ENCODE results near the gene CPXM2. TPM values are rescaled to one million over a fixed set of nuclear protein-coding genes. Genes with fewer than 3 reads are reported as not detected.

The CPXM2 gene
- polyA plus RNA-seq, 1 of the 3 experiments (the other 2 are of a cell fraction): not detected

- H4K20me1 ChIP-seq (ENCODE audit: insufficient read depth): no peaks in the 10 kb centered on the region
- no peak overlapping the region for H3K9ac ChIP-seq
- H3K4me2 ChIP-seq: no peak overlapping the region
- ChIA-PET CTCF (interaction anchor here (0.5 to 1.0 kb wide), 6 partner anchors 9 to 314 kb away, joined by 3 read pairs; no protein-coding TSS in a partner anchor), POLR2A (interaction anchor here (0.7 kb wide), 1 partner anchor 29 kb away, joined by 3 read pairs; no protein-coding TSS in a partner anchor)
- H3K4me1 ChIP-seq (ENCODE audit: control insufficient read depth in 1 of 2, insufficient read depth in 2 of 2, low read depth in 1 of 2, low read length in 1 of 2): peaks cover 0 to 4% of the 10 kb centered on the region in 2 experiments; a peak in 2 of 4 replicates
- H3K79me2 ChIP-seq (ENCODE audit: insufficient read depth): no peaks in the 10 kb centered on the region
- DNase-seq: peak; percentile 65
- H3K9me2 ChIP-seq: no peaks in the 10 kb centered on the region
- no peaks in the 10 kb centered on the region for H3F3A ChIP-seq (replicated peaks; ENCODE audit: insufficient read depth)
- H2AFZ ChIP-seq (ENCODE audit: low read depth): no peak overlapping the region
- 13% methylated on average over 4 of the region's 4 CpGs for WGBS (ENCODE audit: low lambda C conversion rate)
- H3K27me3 ChIP-seq (ENCODE audit: insufficient read depth): no peaks in the 10 kb centered on the region
- TF ChIP-seq EP300 (IDR thresholded peaks at IDR 0.05; ENCODE audit: borderline replicate concordance in 1 of 2, low read depth in 1 of 2, low read length in 1 of 2) (peak in 1 of 2 experiments; percentile 42; a peak in 1 of 4 replicates), RAD21 (IDR thresholded peaks at IDR 0.05; ENCODE audit: low read length) (no peak), MAX (IDR thresholded peaks at IDR 0.05; ENCODE audit: low read depth) (no peak), CHD2 (IDR thresholded peaks at IDR 0.05; ENCODE audit: low read length, partially characterized antibody) (peak; percentile 33), RCOR1 (IDR thresholded peaks at IDR 0.05; ENCODE audit: low read length) (peak; percentile 21; the same call in 1 of the 2 replicates), GATA2 (CRISPR knock-in tag; IDR thresholded peaks at IDR 0.05) (peak; percentile 63; the same call in 1 of the 2 replicates)
- H3K27ac ChIP-seq (ENCODE audit: low read depth in 2 of 2, low read length in 1 of 2): peak overlapping the region in 1 of 2 experiments; percentile 22; a peak in 1 of 4 replicates
- H3K36me3 ChIP-seq (replicated peaks in 1 of 2; ENCODE audit: control insufficient read depth in 1 of 2, insufficient read depth in 2 of 2, low read length in 1 of 2): no peaks in the 10 kb centered on the region
- H3K4me3 ChIP-seq (ENCODE audit: low read depth in 2 of 2, low read length in 1 of 2): no peak overlapping the region
- H3K9me3 ChIP-seq: no peaks in the 10 kb centered on the region
These were observed 4.8 kb upstream of the CPXM2 start for GRCh38 chr10:123896246-123896927.

GRCh38 chr10:123893651-123894050 lies 2.0 kb upstream of the CPXM2 start:
- H3K9me3 ChIP-seq: no peaks in the 10 kb centered on the region
- TF ChIP-seq IRF3 (IDR thresholded peaks at IDR 0.05; ENCODE audit: low read depth, low read length) (no peak), MEF2A (IDR thresholded peaks at IDR 0.05; ENCODE audit: borderline replicate concordance, low read depth) (no peak), RFX5 (IDR thresholded peaks at IDR 0.05; ENCODE audit: low read length) (no peak), TEAD4 (IDR thresholded peaks at IDR 0.05; ENCODE audit: borderline replicate concordance, insufficient read depth) (no peak), JUND (IDR thresholded peaks at IDR 0.05) (no peak), YY1 (IDR thresholded peaks at IDR 0.05; ENCODE audit: low read depth) (no peak), NRF1 (IDR thresholded peaks at IDR 0.05; ENCODE audit: low read depth, low read length) (no peak), MAX (IDR thresholded peaks at IDR 0.05; ENCODE audit: low read depth) (no peak), FOSL2 (IDR thresholded peaks at IDR 0.05; ENCODE audit: borderline replicate concordance, low read depth) (no peak), REST (IDR thresholded peaks at IDR 0.05; ENCODE audit: low read depth, low read length) (no peak)
- H3K4me1 ChIP-seq (ENCODE audit: control insufficient read depth in 1 of 2, insufficient read depth in 2 of 2, low read depth in 1 of 2, low read length in 1 of 2): peaks cover 0 to 4% of the 10 kb centered on the region in 2 experiments; a peak in 2 of 4 replicates
- H3F3A ChIP-seq (replicated peaks; ENCODE audit: insufficient read depth): no peaks in the 10 kb centered on the region
- POLR2A ChIA-PET: no interaction called here
- no peak for DNase-seq
- no peak overlapping the region for H3K4me2 ChIP-seq
- H3K9me2 ChIP-seq: no peaks in the 10 kb centered on the region
- H4K20me1 ChIP-seq (ENCODE audit: insufficient read depth): no peaks in the 10 kb centered on the region
- H3K4me3 ChIP-seq (ENCODE audit: low read depth in 2 of 2, low read length in 1 of 2): no peak overlapping the region
- no peaks in the 10 kb centered on the region for H3K79me2 ChIP-seq (ENCODE audit: insufficient read depth)
- H3K27ac ChIP-seq (ENCODE audit: low read depth in 2 of 2, low read length in 1 of 2): no peak overlapping the region
- no peaks in the 10 kb centered on the region for H3K36me3 ChIP-seq (replicated peaks in 1 of 2; ENCODE audit: control insufficient read depth in 1 of 2, insufficient read depth in 2 of 2, low read length in 1 of 2)
- H2AFZ ChIP-seq (ENCODE audit: low read depth): no peak overlapping the region
- H3K9ac ChIP-seq: no peak overlapping the region
- CTCF ChIA-PET: no interaction called here
- WGBS (ENCODE audit: low lambda C conversion rate): 45% methylated on average over 7 of the region's 8 CpGs
- no peaks in the 10 kb centered on the region for H3K27me3 ChIP-seq (ENCODE audit: insufficient read depth)

All from SK-N-SH (cell line).